Uterus (tissue), 4 donors: ENCODE results near the gene ENDOD1. TPM values are rescaled to one million over a fixed set of nuclear protein-coding genes. Genes with fewer than 3 reads are reported as not detected.

ENCODE experiments used
- DNase-seq, 2 donors: peaks; one replicate each; pipeline ENCODE4 v3.0.0-alpha.2; 2019 to 2020
- H3K27ac ChIP-seq, 2 donors: fragments of 200-600 bp; sonication (generic); 1 replicate in 1 of 2; 2 replicates in 1 of 2; pipeline ENCODE4 v1.5.1; 2016 to 2018
- H3K27me3 ChIP-seq, 2 donors: fragments of 200-600 bp; sonication (generic); one replicate each; pipeline ENCODE4 v1.5.1; 2018 to 2019; ENCODE audit warnings: control low read depth in 1 of 2
- H3K36me3 ChIP-seq, 2 donors: fragments of 200-600 bp; sonication (generic); one replicate each; pipeline ENCODE4 v1.5.1; 2019; ENCODE audit warnings: control low read depth in 1 of 2
- H3K4me1 ChIP-seq, 2 donors: fragments of 200-600 bp; sonication (generic); one replicate each; pipeline ENCODE4 v1.5.1; 2018 to 2019; ENCODE audit warnings: control low read depth in 1 of 2
- H3K4me3 ChIP-seq, 2 donors: fragments of 200-600 bp; sonication (generic); 1 replicate in 1 of 2; 2 replicates in 1 of 2; pipeline ENCODE4 v1.5.1; 2018 to 2019; ENCODE audit warnings: mild to moderate bottlenecking in 1 of 2
- H3K9me3 ChIP-seq, 2 donors: fragments of 200-600 bp; sonication (generic); one replicate each; pipeline ENCODE4 v1.5.1; 2019; ENCODE audit warnings: control low read depth in 1 of 2
- POLR2A ChIP-seq, 2 donors: fragments of 450-650 bp; IDR thresholded peaks; one replicate each; pipeline ENCODE4 v1.6.1; 2016; ENCODE audit warnings: antibody characterized with exemption in 2 of 2, mild to moderate bottlenecking in 1 of 2, moderate library complexity in 1 of 2
- intact Hi-C: fragments of 100-400 bp; cut with DNase I; formaldehyde crosslinking; loops from one replicate; pipeline ENCODE4 v1.15.1; 2023; ENCODE audit warnings: low total_unique reads
- total RNA-seq, 4 donors: library from RNA; depleted of rRNA in 3 of 4; stranded (reverse); fragments of >200 nt in 3 of 4; gene quantifications; one replicate each; pipeline versions ENCODE4 v1.1.0 to v1.2.4, GENCODE V29; 2014 to 2023
- TF ChIP-seq, protein P1 (sequence below), 4 experiments: fragments of 200-600 bp in 2 of 4; fragments of 450-650 bp in 2 of 4; sonication (generic) in 2 of 4; IDR thresholded peaks; one replicate each; pipeline ENCODE4 v1.5.1; 2016 to 2019; ENCODE audit warnings: antibody characterized with exemption in 4 of 4, mild to moderate bottlenecking in 2 of 4, moderate library complexity in 1 of 4
- donor health status: DM: yes; HTN: yes; CAD: no.

The ENDOD1 gene
- total RNA-seq, 4 donors from 2014 or later, result 35.0 to 82.9 (median 60.0) TPM

- Histone ChIP-seq H3K27ac (no peak overlapping the region), H3K36me3 (no peaks in the 10 kb centered on the region), H3K4me3 (no peak overlapping the region), H3K27me3 (no peaks in the 10 kb centered on the region), H3K4me1 (no peaks in the 10 kb centered on the region), H3K9me3 (no peaks in the 10 kb centered on the region)
- DNase-seq, result no peak
- TF ChIP-seq POLR2A (IDR thresholded peaks at IDR 0.05), result no peak
- TF ChIP-seq, protein P1, sequence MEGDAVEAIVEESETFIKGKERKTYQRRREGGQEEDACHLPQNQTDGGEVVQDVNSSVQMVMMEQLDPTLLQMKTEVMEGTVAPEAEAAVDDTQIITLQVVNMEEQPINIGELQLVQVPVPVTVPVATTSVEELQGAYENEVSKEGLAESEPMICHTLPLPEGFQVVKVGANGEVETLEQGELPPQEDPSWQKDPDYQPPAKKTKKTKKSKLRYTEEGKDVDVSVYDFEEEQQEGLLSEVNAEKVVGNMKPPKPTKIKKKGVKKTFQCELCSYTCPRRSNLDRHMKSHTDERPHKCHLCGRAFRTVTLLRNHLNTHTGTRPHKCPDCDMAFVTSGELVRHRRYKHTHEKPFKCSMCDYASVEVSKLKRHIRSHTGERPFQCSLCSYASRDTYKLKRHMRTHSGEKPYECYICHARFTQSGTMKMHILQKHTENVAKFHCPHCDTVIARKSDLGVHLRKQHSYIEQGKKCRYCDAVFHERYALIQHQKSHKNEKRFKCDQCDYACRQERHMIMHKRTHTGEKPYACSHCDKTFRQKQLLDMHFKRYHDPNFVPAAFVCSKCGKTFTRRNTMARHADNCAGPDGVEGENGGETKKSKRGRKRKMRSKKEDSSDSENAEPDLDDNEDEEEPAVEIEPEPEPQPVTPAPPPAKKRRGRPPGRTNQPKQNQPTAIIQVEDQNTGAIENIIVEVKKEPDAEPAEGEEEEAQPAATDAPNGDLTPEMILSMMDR (IDR thresholded peaks at IDR 0.05), result no peak
- intact Hi-C loops, result no loop called here
Observed at GRCh38 chr11:95084509-95084908, 5.1 kb upstream of the ENDOD1 start.

DNA sequence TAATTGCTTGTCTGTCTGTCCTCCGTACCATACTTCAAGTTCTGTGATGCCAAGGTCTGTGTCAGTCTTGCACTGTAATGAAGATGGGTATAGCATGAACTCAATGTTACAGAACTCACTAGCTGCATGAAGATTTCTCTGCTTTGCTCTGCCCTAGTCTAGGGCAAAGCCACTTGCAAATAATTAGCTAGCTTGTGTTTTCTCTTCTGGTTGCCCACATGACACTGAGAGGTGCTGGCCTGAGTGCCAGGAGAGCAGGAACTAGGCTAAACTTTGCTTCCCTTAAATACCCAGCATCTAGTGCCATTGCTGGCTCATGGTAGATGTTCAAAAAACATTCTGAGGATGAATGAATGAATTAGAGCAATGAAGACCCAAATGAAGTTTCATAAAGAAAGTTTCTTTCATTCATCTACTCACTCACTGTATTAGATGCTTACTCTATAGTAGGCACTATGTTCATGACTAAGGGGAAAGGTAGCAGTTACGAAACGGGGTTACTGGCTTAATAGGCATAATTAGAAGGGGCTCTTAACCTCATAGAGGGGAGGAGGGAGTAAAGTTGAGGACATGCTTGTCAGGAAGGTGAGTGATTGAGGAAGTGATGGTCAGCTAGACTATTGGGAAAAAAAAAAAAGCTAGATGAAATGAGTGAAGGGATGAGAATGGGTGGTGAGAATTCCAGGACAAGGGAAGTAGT lies 4.4 kb upstream of the ENDOD1 start:
- intact Hi-C loops, result no loop called here
- no peak for DNase-seq
- H3K27me3 ChIP-seq, result no peaks in the 10 kb centered on the region

GRCh38 chr11:95086151-95086550 lies 3.5 kb upstream of the ENDOD1 start:
- H3K4me1 ChIP-seq, result no peaks in the 10 kb centered on the region
- intact Hi-C loops, result no loop called here
- DNase-seq, result no peak

More for the DNA sequence above, 4.4 kb upstream of the ENDOD1 start:
- no peak overlapping the region for H3K4me3 ChIP-seq
- H3K9me3 ChIP-seq, result no peaks in the 10 kb centered on the region
- no peaks in the 10 kb centered on the region for H3K4me1 ChIP-seq
- TF ChIP-seq, protein P1 (IDR thresholded peaks at IDR 0.05), result no peak
- TF ChIP-seq POLR2A (IDR thresholded peaks at IDR 0.05), result no peak
- H3K36me3 ChIP-seq, result no peaks in the 10 kb centered on the region
- no peak overlapping the region for H3K27ac ChIP-seq

DNA sequence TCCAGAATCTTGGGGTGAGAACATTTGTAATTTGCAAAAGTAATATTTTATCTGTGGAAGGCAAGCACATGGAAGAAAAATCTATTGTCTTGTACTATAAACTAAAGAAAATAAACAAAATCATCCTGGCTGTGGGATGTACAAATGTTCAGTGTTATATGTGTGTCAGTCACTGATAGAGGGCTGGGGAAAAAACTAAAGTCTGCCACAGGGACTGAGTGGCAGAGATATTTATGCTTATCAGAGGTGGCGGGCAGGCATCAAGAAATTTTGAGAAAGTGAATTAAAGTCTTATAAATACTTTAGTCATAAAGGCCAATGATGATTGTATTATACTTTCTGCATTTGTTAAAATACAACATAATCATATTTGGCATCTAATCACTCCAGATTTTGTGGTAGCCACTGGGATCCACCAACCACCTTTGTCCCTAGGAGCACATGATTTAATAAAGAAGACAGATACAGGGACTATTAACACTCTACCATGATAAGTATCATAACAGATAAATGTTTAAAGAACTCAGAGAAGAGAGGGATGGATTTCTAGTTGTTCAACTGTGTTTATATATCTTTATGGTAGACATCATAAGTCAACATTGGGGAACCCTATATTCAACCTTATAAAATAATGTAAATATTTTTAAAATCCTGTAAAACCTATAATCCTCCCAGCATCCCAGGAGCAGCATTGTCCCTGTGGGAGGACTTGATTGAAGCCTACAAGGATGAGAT lies 2.6 kb upstream of the ENDOD1 start:
- Histone ChIP-seq H3K27me3 (no peaks in the 10 kb centered on the region), H3K36me3 (no peaks in the 10 kb centered on the region), H3K4me1 (no peaks in the 10 kb centered on the region), H3K27ac (no peak overlapping the region), H3K4me3 (no peak overlapping the region), H3K9me3 (no peaks in the 10 kb centered on the region)
- intact Hi-C loops, result no loop called here
- no peak for DNase-seq
- no peak for TF ChIP-seq POLR2A (IDR thresholded peaks at IDR 0.05)
- TF ChIP-seq, protein P1 (IDR thresholded peaks at IDR 0.05), result no peak

More at GRCh38 chr11:95086151-95086550, 3.5 kb upstream of the ENDOD1 start:
- Histone ChIP-seq H3K36me3 (no peaks in the 10 kb centered on the region), H3K27ac (no peak overlapping the region), H3K4me3 (no peak overlapping the region), H3K27me3 (no peaks in the 10 kb centered on the region), H3K9me3 (no peaks in the 10 kb centered on the region)
- TF ChIP-seq POLR2A (IDR thresholded peaks at IDR 0.05), result no peak
- TF ChIP-seq, protein P1 (IDR thresholded peaks at IDR 0.05), result no peak
